Activated B cell treated with CpG ODN at 0.5 μM for 24 hours (primary cell): ENCODE measurements around the gene FCER2. TPM values are rescaled to one million over a fixed set of nuclear protein-coding genes. Genes with fewer than 3 reads are reported as not detected.

ENCODE experiments used
- ATAC-seq: fragments of 200-7000 bp; cut with Tn5 transposase; one replicate; pipeline ENCODE4 v1.10.0; 2021; ENCODE audit warnings: low read depth, mild to moderate bottlenecking, moderate library complexity
- CTCF ChIA-PET: fragments of 350-600 bp; sonication (Branson Sonifier 250); formaldehyde crosslinking; loops from one replicate; lab custom pipeline; 2021; ENCODE audit warnings: antibody characterized with exemption; lab: Charles Lee
- POLR2A ChIA-PET: fragments of 350-600 bp; sonication (Branson Sonifier 250); formaldehyde crosslinking; loops from one replicate; lab custom pipeline; 2021; ENCODE audit warnings: antibody characterized with exemption; lab: Charles Lee
- DNase-seq: peaks from one replicate; pipeline ENCODE4 v3.0.0; 2022
- H3K27ac Mint-ChIP-seq: one replicate; pipeline ENCODE4 v1.8.0; 2020; ENCODE audit warnings: mixed read lengths
- H3K27me3 Mint-ChIP-seq: one replicate; pipeline ENCODE4 v1.8.0; 2021; ENCODE audit warnings: mixed read lengths
- H3K36me3 Mint-ChIP-seq: one replicate; pipeline ENCODE4 v1.8.0; 2021; ENCODE audit warnings: low read depth, mixed read lengths
- H3K4me1 Mint-ChIP-seq: one replicate; pipeline ENCODE4 v1.8.0; 2021; ENCODE audit warnings: mixed read lengths
- H3K4me3 Mint-ChIP-seq: one replicate; pipeline ENCODE4 v1.8.0; 2020; ENCODE audit warnings: mild to moderate bottlenecking, mixed read lengths
- H3K9me3 Mint-ChIP-seq: one replicate; pipeline ENCODE4 v1.8.0; 2020; ENCODE audit warnings: mixed read lengths
- intact Hi-C: fragments of 100-400 bp; cut with micrococcal nuclease; formaldehyde crosslinking; loops from one replicate; pipeline ENCODE4 v1.15.1; 2024
- total RNA-seq: library from RNA; stranded (reverse); gene quantifications from 2 replicates; pipeline ENCODE4 v1.2.3, GENCODE V29; 2022
- TF ChIP-seq, protein P1 (sequence below): fragments of 200-600 bp; IDR thresholded peaks from one replicate; pipeline ENCODE4 v1.8.0; 2022; ENCODE audit warnings: antibody characterized with exemption, mild to moderate bottlenecking

FCER2 gene
- 191 and 193 TPM in 2 replicates for total RNA-seq

DNA sequence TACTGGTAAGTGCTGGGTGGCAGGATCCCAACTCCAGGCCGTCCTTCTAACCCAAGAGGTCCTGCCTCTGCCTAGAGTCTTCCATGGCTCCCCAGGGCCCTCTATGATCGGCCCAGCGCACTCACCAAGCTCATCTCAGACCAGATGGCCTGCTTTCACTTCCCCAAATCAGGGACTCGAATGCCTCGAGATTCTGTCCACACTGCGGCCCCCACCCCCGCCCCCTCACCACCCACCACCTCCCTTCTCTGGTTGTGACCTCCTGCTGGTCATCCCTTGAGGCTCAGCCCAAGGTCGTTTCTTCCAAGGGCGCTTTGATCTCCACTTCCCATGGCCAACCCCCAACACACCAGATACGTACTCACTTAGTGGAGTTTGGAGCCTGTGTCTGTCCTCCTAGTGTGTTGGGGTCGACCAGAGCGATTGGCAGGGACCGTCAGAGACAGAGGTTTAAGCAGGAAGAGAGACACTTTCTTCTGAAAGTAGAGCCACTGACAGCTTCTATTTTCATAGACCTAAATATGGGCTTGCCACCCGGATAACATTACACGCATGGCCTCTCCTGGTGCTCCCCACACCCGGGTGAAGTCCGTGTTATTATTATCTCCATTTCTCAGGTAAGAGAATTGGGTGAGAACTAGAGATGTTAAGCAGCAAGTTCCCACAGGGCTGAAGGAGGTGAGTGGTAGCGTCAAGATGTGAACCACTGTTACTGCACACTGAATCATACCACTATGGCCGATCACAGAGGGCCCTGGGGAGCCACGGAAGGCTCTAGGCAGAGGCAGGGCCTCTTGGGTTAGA lies at the start of gene FCER2:
Gene FCER2, minus strand, starts transcription at position 478 of the 804 bp plus-strand sequence. CDS start 2,371 bp downstream, outside the sequence.
- TF ChIP-seq, protein P1, sequence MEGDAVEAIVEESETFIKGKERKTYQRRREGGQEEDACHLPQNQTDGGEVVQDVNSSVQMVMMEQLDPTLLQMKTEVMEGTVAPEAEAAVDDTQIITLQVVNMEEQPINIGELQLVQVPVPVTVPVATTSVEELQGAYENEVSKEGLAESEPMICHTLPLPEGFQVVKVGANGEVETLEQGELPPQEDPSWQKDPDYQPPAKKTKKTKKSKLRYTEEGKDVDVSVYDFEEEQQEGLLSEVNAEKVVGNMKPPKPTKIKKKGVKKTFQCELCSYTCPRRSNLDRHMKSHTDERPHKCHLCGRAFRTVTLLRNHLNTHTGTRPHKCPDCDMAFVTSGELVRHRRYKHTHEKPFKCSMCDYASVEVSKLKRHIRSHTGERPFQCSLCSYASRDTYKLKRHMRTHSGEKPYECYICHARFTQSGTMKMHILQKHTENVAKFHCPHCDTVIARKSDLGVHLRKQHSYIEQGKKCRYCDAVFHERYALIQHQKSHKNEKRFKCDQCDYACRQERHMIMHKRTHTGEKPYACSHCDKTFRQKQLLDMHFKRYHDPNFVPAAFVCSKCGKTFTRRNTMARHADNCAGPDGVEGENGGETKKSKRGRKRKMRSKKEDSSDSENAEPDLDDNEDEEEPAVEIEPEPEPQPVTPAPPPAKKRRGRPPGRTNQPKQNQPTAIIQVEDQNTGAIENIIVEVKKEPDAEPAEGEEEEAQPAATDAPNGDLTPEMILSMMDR = no peak
- POLR2A ChIA-PET = interaction anchor here (0.6 to 2.8 kb wide), 29 partner anchors 8 to 688 kb away, joined by 3 to 42 read pairs (median 4); partner anchors contain the start of genes CD209, PET100, RAB11B and STXBP2
- peak within 1 kb of the TSS; percentile 97 for H3K27ac Mint-ChIP-seq
- peaks cover 26% of the 10 kb centered on the region for H3K36me3 Mint-ChIP-seq
- no peaks in the 10 kb centered on the region for H3K27me3 Mint-ChIP-seq
- CTCF ChIA-PET = interaction anchor here (0.8 to 5.9 kb wide), 6 partner anchors 12 to 98 kb away, joined by 3 to 48 read pairs (median 5); partner anchors contain the start of gene TRAPPC5
- DNase-seq (peak; percentile 62), ATAC-seq (peak; percentile 69)
- intact Hi-C loops = loop anchor here (1.0 kb wide), 4 partner anchors 8 to 201 kb away; partner anchors contain the start of gene MAP2K7
- H3K4me1 Mint-ChIP-seq = peaks cover 99% of the 10 kb centered on the region
- no peaks in the 10 kb centered on the region for H3K9me3 Mint-ChIP-seq
- peak within 1 kb of the TSS; percentile 86 for H3K4me3 Mint-ChIP-seq

DNA sequence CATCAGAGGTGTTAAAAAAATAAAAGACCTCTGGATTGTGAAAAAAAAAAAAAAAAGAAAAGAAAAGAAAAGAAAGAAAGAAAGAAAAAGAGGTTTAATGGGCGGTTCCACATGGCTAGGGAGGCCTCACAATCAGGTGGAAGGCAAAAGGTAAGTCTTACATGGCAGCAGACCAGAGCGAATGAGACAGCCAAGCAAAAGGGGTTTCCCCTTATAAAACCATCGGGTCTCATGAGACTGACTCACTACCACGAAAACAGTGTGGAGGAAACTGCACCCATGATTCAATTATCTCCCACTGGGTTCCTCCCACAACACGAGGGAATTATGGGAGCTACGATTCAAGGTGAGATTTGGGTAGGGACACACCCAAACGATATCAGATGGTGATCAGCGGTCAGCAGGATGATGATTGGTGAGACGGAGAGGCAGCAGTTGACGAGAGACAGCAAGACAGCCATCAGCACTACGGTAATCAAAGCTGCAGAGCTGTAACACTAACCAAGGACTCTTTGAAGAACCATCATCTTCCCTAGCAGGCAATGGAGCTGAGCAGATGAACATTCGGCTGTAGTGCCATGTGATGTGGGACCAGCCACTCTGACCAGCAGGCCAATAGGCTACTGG lies 49.3 kb upstream of the FCER2 start:
- H3K4me1 Mint-ChIP-seq = peaks cover 54% of the 10 kb centered on the region
- no peaks in the 10 kb centered on the region for H3K27me3 Mint-ChIP-seq
- ATAC-seq (peak; percentile 94), DNase-seq (peak; percentile 47)
- CTCF ChIA-PET = interaction anchor here (1.1 to 2.0 kb wide), 4 partner anchors 49 to 71 kb away, joined by 4 to 8 read pairs (median 4); partner anchors contain the start of gene TRAPPC5
- TF ChIP-seq, protein P1 = no peak
- peak overlapping the region; percentile 73 for H3K27ac Mint-ChIP-seq
- H3K4me3 Mint-ChIP-seq = peak overlapping the region; percentile 52
- POLR2A ChIA-PET = interaction anchor here (0.6 to 2.0 kb wide), 19 partner anchors 8 to 573 kb away, joined by 3 to 16 read pairs (median 5); partner anchors contain the start of genes CLEC4G, CLEC4M, FCER2 and TRAPPC5
- H3K9me3 Mint-ChIP-seq = peaks cover 23% of the 10 kb centered on the region
- H3K36me3 Mint-ChIP-seq = peaks cover 2% of the 10 kb centered on the region
- intact Hi-C loops = loop anchor here (1.0 to 5.0 kb wide), 6 partner anchors 8 to 649 kb away; partner anchors contain the start of gene FCER2

DNA sequence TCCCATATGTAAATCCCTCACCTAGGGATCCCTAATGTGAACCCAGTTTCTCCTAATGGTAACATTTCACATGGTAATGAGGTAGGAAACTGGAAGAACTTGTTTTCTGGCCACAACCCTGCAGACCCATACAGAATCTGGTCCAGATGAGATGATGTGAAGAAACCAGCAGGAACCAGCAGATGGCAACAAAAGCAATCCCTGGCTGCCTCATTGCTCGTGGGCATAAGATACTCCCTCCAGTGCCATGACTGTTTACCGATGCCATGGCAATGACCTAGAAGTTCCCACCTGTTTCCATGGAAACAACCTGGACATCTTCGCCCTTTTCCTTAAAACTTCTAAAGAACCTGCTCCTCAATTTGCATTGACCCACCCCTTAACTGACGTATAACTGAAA lies 46.8 kb upstream of the FCER2 start:
- no peak overlapping the region for H3K4me3 Mint-ChIP-seq
- CTCF ChIA-PET = interaction anchor here (0.7 kb wide), 1 partner anchor 53 kb away, joined by 3 read pairs; no protein-coding TSS in a partner anchor
- H3K36me3 Mint-ChIP-seq = no peaks in the 10 kb centered on the region
- no peak overlapping the region for H3K27ac Mint-ChIP-seq
- POLR2A ChIA-PET = interaction anchor here (0.5 to 0.6 kb wide), 2 partner anchors 33 to 432 kb away, joined by 4 to 5 read pairs; no protein-coding TSS in a partner anchor
- H3K27me3 Mint-ChIP-seq = no peaks in the 10 kb centered on the region
- TF ChIP-seq, protein P1 = no peak
- no peak for DNase-seq
- H3K9me3 Mint-ChIP-seq = peaks cover 10% of the 10 kb centered on the region
- H3K4me1 Mint-ChIP-seq = peaks cover 70% of the 10 kb centered on the region
- intact Hi-C loops = no loop called here
- no peak for ATAC-seq

GRCh38 chr19:7748171-7748570 lies 46.2 kb upstream of the FCER2 start:
- ChIA-PET POLR2A (interaction anchor here (1.1 to 1.6 kb wide), 2 partner anchors 46 to 67 kb away, joined by 5 to 7 read pairs; partner anchors contain the start of genes FCER2 and TRAPPC5), CTCF (no interaction called here)
- intact Hi-C loops = no loop called here
- TF ChIP-seq, protein P1 = no peak
- no peaks in the 10 kb centered on the region for H3K27me3 Mint-ChIP-seq
- H3K36me3 Mint-ChIP-seq = no peaks in the 10 kb centered on the region
- DNase-seq (no peak), ATAC-seq (no peak)
- peaks cover 6% of the 10 kb centered on the region for H3K9me3 Mint-ChIP-seq
- H3K4me1 Mint-ChIP-seq = peaks cover 72% of the 10 kb centered on the region
- H3K4me3 Mint-ChIP-seq = no peak overlapping the region
- H3K27ac Mint-ChIP-seq = no peak overlapping the region
